ENCODE data around the gene TIMD4. TPM values are rescaled to one million over a fixed set of nuclear protein-coding genes. Genes with fewer than 3 reads are reported as not detected.

Gene TIMD4
- total and polyA plus RNA-seq, 9 donors, result 0.07 to 0.67 TPM; not detected in 7

- 54 to 61% (median 59%) methylated on average over 5 of the region's 5 CpGs for WGBS, 3 donors
- Histone ChIP-seq H3K9me3 (no peaks in the 10 kb centered on the region), H3K4me1 (ENCODE audit: insufficient read depth) (no peaks in the 10 kb centered on the region), H3K27ac (no peak overlapping the region), H3K27me3 (no peaks in the 10 kb centered on the region), H3K36me3 (no peaks in the 10 kb centered on the region), H3K4me3 (no peak overlapping the region)
- no peak for DNase-seq
- intact Hi-C loops (cut with DNase I), result no loop called here
- no peak for TF ChIP-seq EP300 (IDR thresholded peaks at IDR 0.05)
- no peak for TF ChIP-seq POLR2A (IDR thresholded peaks at IDR 0.05)
- no peak for TF ChIP-seq CTCF (IDR thresholded peaks at IDR 0.05)
Measured at GRCh38 chr5:156913719-156914370, 49.2 kb downstream of the TIMD4 start.

- H3K4me3 ChIP-seq, result no peak overlapping the region
- H3K27ac ChIP-seq, result no peak overlapping the region
- H3K27me3 ChIP-seq, result no peaks in the 10 kb centered on the region
- WGBS, 3 donors, result 81 to 91% (median 81%) methylated on average over 3 of the region's 3 CpGs
- TF ChIP-seq POLR2A (IDR thresholded peaks at IDR 0.05) (no peak), CTCF (IDR thresholded peaks at IDR 0.05) (no peak), EP300 (IDR thresholded peaks at IDR 0.05) (no peak)
- intact Hi-C loops (cut with DNase I), result no loop called here
- no peaks in the 10 kb centered on the region for H3K36me3 ChIP-seq
- no peaks in the 10 kb centered on the region for H3K4me1 ChIP-seq (ENCODE audit: insufficient read depth)
- no peak for DNase-seq
- H3K9me3 ChIP-seq, result no peaks in the 10 kb centered on the region
Measured at GRCh38 chr5:156913355-156913718, 49.7 kb downstream of the TIMD4 start.

GRCh38 chr5:156912869-156913268, 50.2 kb downstream of the TIMD4 start:
- Histone ChIP-seq H3K36me3 (no peaks in the 10 kb centered on the region), H3K9me3 (no peaks in the 10 kb centered on the region), H3K27me3 (no peaks in the 10 kb centered on the region), H3K4me3 (no peak overlapping the region), H3K4me1 (ENCODE audit: insufficient read depth) (no peaks in the 10 kb centered on the region), H3K27ac (no peak overlapping the region)
- no peak for DNase-seq
- intact Hi-C loops (cut with DNase I), result no loop called here
- 75 to 87% (median 82%) methylated on average over 5 of the region's 5 CpGs for WGBS, 3 donors
- TF ChIP-seq POLR2A (IDR thresholded peaks at IDR 0.05) (no peak), EP300 (IDR thresholded peaks at IDR 0.05) (no peak), CTCF (IDR thresholded peaks at IDR 0.05) (no peak)

- WGBS, 3 donors, result 74 to 94% (median 93%) methylated on average over 6 of the region's 6 CpGs
- intact Hi-C loops (cut with DNase I), result no loop called here
Measured at GRCh38 chr5:156909180-156909579, 53.8 kb downstream of the TIMD4 start.

More at GRCh38 chr5:156909180-156909579, 53.8 kb downstream of the TIMD4 start:
- Histone ChIP-seq H3K27me3 (no peaks in the 10 kb centered on the region), H3K9me3 (no peaks in the 10 kb centered on the region), H3K27ac (no peak overlapping the region), H3K36me3 (no peaks in the 10 kb centered on the region), H3K4me1 (ENCODE audit: insufficient read depth) (no peaks in the 10 kb centered on the region), H3K4me3 (no peak overlapping the region)
- no peak for DNase-seq
- no peak for TF ChIP-seq EP300 (IDR thresholded peaks at IDR 0.05)
- no peak for TF ChIP-seq POLR2A (IDR thresholded peaks at IDR 0.05)
- no peak for TF ChIP-seq CTCF (IDR thresholded peaks at IDR 0.05)

All from ovary (tissue), 9 donors.